Fibroblast of lung (primary cell): ENCODE measurements around the gene SPATA20.
A peak's percentile ranks its signal among the peaks of the same experiment; 100 is the strongest.

Experiments
- CTCF ChIP-seq, 2 donors: IDR thresholded peaks in 1 of 2; conservative IDR thresholded peaks in 1 of 2; 1 replicate in 1 of 2; 2 replicates in 1 of 2; pipeline ENCODE4 v1.5.1; 2011 to 2012; ENCODE audit warnings: low read length in 2 of 2, control low read depth in 1 of 2, inconsistent platforms in 1 of 2, low read depth in 1 of 2, mild to moderate bottlenecking in 1 of 2
- EZH2 ChIP-seq: IDR thresholded peaks from 2 replicates; pipeline ENCODE4 v1.5.1; 2012; ENCODE audit warnings: low read length, control low read depth, mild to moderate bottlenecking; ENCODE audit errors: missing control alignments

- TF ChIP-seq CTCF (conservative IDR thresholded peaks at IDR 0.05 in 1 of 2, IDR thresholded peaks at IDR 0.05 in 1 of 2; ENCODE audit: low read depth in 1 of 2, low read length in 2 of 2) (peak; percentile 7 to 20), EZH2 (no peak)
These were observed 49.4 kb downstream of the SPATA20 start for GRCh38 chr17:50596191-50597037.
